Calu3 (cell line): Measurements from ENCODE around the gene TLN1. TPM values are rescaled to one million over a fixed set of nuclear protein-coding genes. Genes with fewer than 3 reads are reported as not detected.

Experiments used
- BruUV-seq: library from RNA; stranded (reverse); fragments of 400-500 nt; replicated peaks from 2 replicates; lab custom pipeline; 2021; lab: Mats Ljungman, UMichigan
- CTCF ChIA-PET: fragments of 300-600 bp; sonication (Branson Sonifier 250); formaldehyde crosslinking; loops from one replicate; lab custom pipeline; 2022; ENCODE audit warnings: antibody characterized with exemption; lab: Charles Lee
- DNase-seq: peaks from one replicate; pipeline ENCODE4 v3.0.0; 2022
- H3K27ac Mint-ChIP-seq: one replicate; pipeline ENCODE4 v1.8.0; 2022; ENCODE audit warnings: mixed read lengths; ENCODE audit not compliant: unreplicated experiment
- H3K27me3 Mint-ChIP-seq: one replicate; pipeline ENCODE4 v1.8.0; 2022; ENCODE audit warnings: mixed read lengths; ENCODE audit not compliant: unreplicated experiment
- H3K36me3 Mint-ChIP-seq: one replicate; pipeline ENCODE4 v1.8.0; 2022; ENCODE audit warnings: mild to moderate bottlenecking, moderate library complexity, mixed read lengths; ENCODE audit not compliant: insufficient read depth, unreplicated experiment
- H3K4me1 Mint-ChIP-seq: one replicate; pipeline ENCODE4 v1.8.0; 2022; ENCODE audit warnings: mild to moderate bottlenecking, low read depth, mixed read lengths; ENCODE audit not compliant: unreplicated experiment
- H3K4me3 Mint-ChIP-seq: one replicate; pipeline ENCODE4 v1.8.0; 2022; ENCODE audit warnings: mild to moderate bottlenecking, low read depth, moderate library complexity, mixed read lengths; ENCODE audit not compliant: unreplicated experiment
- H3K9me3 Mint-ChIP-seq: one replicate; pipeline ENCODE4 v1.8.0; 2022; ENCODE audit warnings: low read depth, mixed read lengths; ENCODE audit not compliant: unreplicated experiment
- CTCF ChIP-seq: fragments of 200-600 bp; IDR thresholded peaks from one replicate; pipeline ENCODE4 v1.8.0; 2022; ENCODE audit warnings: antibody characterized with exemption; ENCODE audit not compliant: unreplicated experiment
- intact Hi-C: fragments of 100-400 bp; cut with micrococcal nuclease; formaldehyde crosslinking; loops from one replicate; pipeline ENCODE4 v1.10.0; 2022; ENCODE audit not compliant: unreplicated experiment
- total RNA-seq: library from RNA; stranded (reverse); gene quantifications from 2 replicates; pipeline ENCODE4 v1.2.3, GENCODE V29; 2022

TLN1 gene
- total RNA-seq, 1 experiment from 2014 or later = 98.7 TPM

- Mint-ChIP-seq H3K27ac (no peak overlapping the region), H3K4me1 (no peaks in the 10 kb centered on the region), H3K36me3 (peaks cover 23% of the 10 kb centered on the region), H3K9me3 (no peaks in the 10 kb centered on the region), H3K27me3 (no peaks in the 10 kb centered on the region), H3K4me3 (no peak overlapping the region)
- no TSS peak for BruUV-seq
- CTCF ChIA-PET = no interaction called here
- no peak for DNase-seq
- no peak for TF ChIP-seq CTCF
- intact Hi-C loops = no loop called here
Observed at GRCh38 chr9:35726931-35727330, 5.1 kb downstream of the TLN1 start.

- no peak for DNase-seq
- CTCF ChIA-PET = no interaction called here
- Mint-ChIP-seq H3K27ac (no peak overlapping the region), H3K4me1 (no peaks in the 10 kb centered on the region), H3K27me3 (no peaks in the 10 kb centered on the region), H3K9me3 (no peaks in the 10 kb centered on the region), H3K4me3 (no peak overlapping the region), H3K36me3 (peaks cover 14% of the 10 kb centered on the region)
- intact Hi-C loops = no loop called here
- no TSS peak for BruUV-seq
- TF ChIP-seq CTCF = no peak
Observed at GRCh38 chr9:35725362-35725761, 6.6 kb downstream of the TLN1 start.

- no peak overlapping the region for H3K27ac Mint-ChIP-seq
- intact Hi-C loops = no loop called here
- CTCF ChIA-PET = no interaction called here
Observed at GRCh38 chr9:35723908-35724307, 8.1 kb downstream of the TLN1 start.

GRCh38 chr9:35723426-35723825 lies 8.6 kb downstream of the TLN1 start:
- CTCF ChIA-PET = no interaction called here
- no TSS peak for BruUV-seq
- TF ChIP-seq CTCF = no peak
- no peak for DNase-seq
- Mint-ChIP-seq H3K4me3 (no peak overlapping the region), H3K9me3 (no peaks in the 10 kb centered on the region), H3K4me1 (no peaks in the 10 kb centered on the region), H3K27ac (no peak overlapping the region), H3K36me3 (peaks cover 14% of the 10 kb centered on the region), H3K27me3 (no peaks in the 10 kb centered on the region)
- intact Hi-C loops = no loop called here

More at GRCh38 chr9:35723908-35724307, 8.1 kb downstream of the TLN1 start:
- DNase-seq = no peak
- Mint-ChIP-seq H3K9me3 (no peaks in the 10 kb centered on the region), H3K4me1 (no peaks in the 10 kb centered on the region), H3K27me3 (no peaks in the 10 kb centered on the region), H3K4me3 (no peak overlapping the region), H3K36me3 (peaks cover 14% of the 10 kb centered on the region)
- no peak for TF ChIP-seq CTCF
- BruUV-seq = no TSS peak

GRCh38 chr9:35719546-35719945 lies 12.4 kb downstream of the TLN1 start:
- CTCF ChIA-PET = no interaction called here
- intact Hi-C loops = no loop called here
- no peak overlapping the region for H3K4me3 Mint-ChIP-seq

More at GRCh38 chr9:35719546-35719945, 12.4 kb downstream of the TLN1 start:
- Mint-ChIP-seq H3K9me3 (no peaks in the 10 kb centered on the region), H3K27ac (no peak overlapping the region), H3K36me3 (peaks cover 26% of the 10 kb centered on the region), H3K4me1 (no peaks in the 10 kb centered on the region), H3K27me3 (no peaks in the 10 kb centered on the region)
- BruUV-seq = no TSS peak
- no peak for TF ChIP-seq CTCF
- no peak for DNase-seq
